ENCODE data around the gene HDAC4.

GRCh38 chr2:239144713-239144999 lies 256.2 kb downstream of the HDAC4 start:
- TF ChIP-seq CTCF (IDR thresholded peaks at IDR 0.05) (no peak), POLR2A (IDR thresholded peaks at IDR 0.05) (no peak), EP300 (IDR thresholded peaks at IDR 0.05) (no peak)
